HCT116 (cell line): ENCODE results near the gene GRIN2D. TPM values are rescaled to one million over a fixed set of nuclear protein-coding genes. Genes with fewer than 3 reads are reported as not detected.

Source experiments
- ATAC-seq: fragments of 200-7000 bp; cut with Tn5 transposase; 2 replicates; pipeline ENCODE4 v1.9.1; 2020; ENCODE audit warnings: mild to moderate bottlenecking, moderate library complexity
- BruUV-seq: library from RNA; stranded (reverse); fragments of 400-500 nt; replicated peaks from 2 replicates; lab custom pipeline; 2021; lab: Mats Ljungman, UMichigan
- CTCF ChIA-PET: fragments of 300-600 bp; sonication (Branson Sonifier 250); formaldehyde crosslinking; loops from one replicate; lab custom pipeline; 2021; ENCODE audit warnings: antibody characterized with exemption; lab: Charles Lee
- POLR2A ChIA-PET: fragments of 300-600, 350-600 bp; sonication (Branson Sonifier 250); formaldehyde crosslinking; loops from one replicate; lab custom pipeline; 2021; ENCODE audit warnings: antibody characterized with exemption; lab: Charles Lee
- RAD21 ChIA-PET, 2 experiments: fragments of 300-600 bp; sonication (Branson Sonifier 250); formaldehyde crosslinking; loops; one replicate each; lab custom pipeline; 2023; ENCODE audit warnings: low total read pairs in 2 of 2; ENCODE audit not compliant: uncharacterized antibody in 2 of 2, unreplicated experiment in 2 of 2, low non-redundant PET in 1 of 2; lab: Charles Lee
- DNase-seq: peaks from one replicate; pipeline ENCODE4 v3.0.0-alpha.2; 2010; ENCODE audit warnings: low read depth, low spot score
- H2AFZ ChIP-seq: fragments of 200-600 bp; shearing (Covaris generic), sonication (generic); 2 replicates; pipeline ENCODE4 v1.6.1; 2017; ENCODE audit warnings: low read depth, mixed run types, mixed read lengths, antibody characterized with exemption, low read length; ENCODE audit not compliant: poor library complexity, severe bottlenecking
- H3K27ac ChIP-seq: 2 replicates; pipeline ENCODE4 v1.5.1; 2012; ENCODE audit warnings: low read depth, low read length
- H3K27me3 ChIP-seq: fragments of 200-600 bp; sonication (generic); 2 replicates; pipeline ENCODE4 v1.6.1; 2016; ENCODE audit warnings: mixed run types, low read length, mixed read lengths; ENCODE audit not compliant: insufficient read depth
- H3K36me3 ChIP-seq, 2 experiments: fragments of 200-500 bp in 1 of 2; fragments of 200-600 bp in 1 of 2; sonication (Bioruptor generic) in 1 of 2; sonication (generic) in 1 of 2; 2 replicates each; pipeline versions ENCODE4 v1.5.1 to v1.6.1; 2014 to 2016; ENCODE audit warnings: low read length in 2 of 2, inconsistent platforms in 1 of 2, mixed read lengths in 1 of 2, mixed run types in 1 of 2; ENCODE audit not compliant: insufficient read depth in 2 of 2, control insufficient read depth in 1 of 2
- H3K4me1 ChIP-seq, 2 experiments: fragments of 200-600 bp in 1 of 2; sonication (generic) in 1 of 2; 2 replicates each; pipeline versions ENCODE4 v1.5.1 to v1.6.1; 2012 to 2017; ENCODE audit warnings: low read length in 2 of 2, inconsistent platforms in 1 of 2, mild to moderate bottlenecking in 1 of 2, mixed read lengths in 1 of 2, mixed run types in 1 of 2, moderate library complexity in 1 of 2; ENCODE audit not compliant: insufficient read depth in 2 of 2, control insufficient read depth in 1 of 2
- H3K4me2 ChIP-seq: fragments of 200-600 bp; sonication (generic); 2 replicates; pipeline ENCODE4 v1.6.1; 2017; ENCODE audit warnings: mixed run types, low read length, mixed read lengths
- H3K4me3 ChIP-seq, 2 experiments: fragments of 200-600 bp in 1 of 2; sonication (generic) in 1 of 2; replicated peaks in 1 of 2; 2 replicates each; pipeline ENCODE4 v1.5.1; 2011 to 2016; ENCODE audit warnings: low read length in 2 of 2, control low read depth in 1 of 2, low read depth in 1 of 2, mild to moderate bottlenecking in 1 of 2, mixed read lengths in 1 of 2, mixed run types in 1 of 2
- H3K79me2 ChIP-seq: fragments of 200-600 bp; sonication (generic); 2 replicates; pipeline ENCODE4 v1.6.1; 2017; ENCODE audit warnings: mild to moderate bottlenecking, mixed run types, low read length, moderate library complexity, mixed read lengths; ENCODE audit not compliant: insufficient read depth
- H3K9ac ChIP-seq: fragments of 200-600 bp; sonication (generic); 2 replicates; pipeline ENCODE4 v1.6.1; 2016; ENCODE audit warnings: low read length, mixed read lengths
- H3K9me2 ChIP-seq: fragments of 200-600 bp; sonication (generic), shearing (Covaris generic); 2 replicates; pipeline ENCODE4 v1.6.1; 2017; ENCODE audit warnings: mixed run types, mild to moderate bottlenecking, moderate library complexity; ENCODE audit not compliant: insufficient read depth
- H3K9me3 ChIP-seq, 2 experiments: fragments of 200-500 bp in 1 of 2; fragments of 200-600 bp in 1 of 2; sonication (Bioruptor generic) in 1 of 2; sonication (generic) in 1 of 2; 2 replicates each; pipeline ENCODE4 v1.6.1; 2014 to 2017; ENCODE audit warnings: low read length in 2 of 2, mixed read lengths in 2 of 2, inconsistent platforms in 1 of 2, low read depth in 1 of 2, mild to moderate bottlenecking in 1 of 2, mixed run types in 1 of 2, moderate library complexity in 1 of 2; ENCODE audit not compliant: control insufficient read depth in 1 of 2, insufficient read depth in 1 of 2
- H4K20me1 ChIP-seq: fragments of 200-600 bp; sonication (generic), shearing (Covaris generic); 2 replicates; pipeline ENCODE4 v1.6.1; 2017; ENCODE audit warnings: mixed run types, mild to moderate bottlenecking, moderate library complexity; ENCODE audit not compliant: insufficient read depth
- ATF3 ChIP-seq: IDR thresholded peaks from 2 replicates; pipeline ENCODE4 v1.6.1; 2012
- CBX3 ChIP-seq: IDR thresholded peaks from 2 replicates; pipeline ENCODE4 v1.6.1; 2012; ENCODE audit warnings: low read depth
- CEBPB ChIP-seq: IDR thresholded peaks from 2 replicates; pipeline ENCODE4 v1.6.1; 2012; ENCODE audit warnings: low read depth
- EGR1 ChIP-seq: IDR thresholded peaks from 2 replicates; pipeline ENCODE4 v1.6.1; 2012; ENCODE audit warnings: low read depth
- ELF1 ChIP-seq: IDR thresholded peaks from 2 replicates; pipeline ENCODE4 v1.6.1; 2012; ENCODE audit warnings: low read depth, borderline replicate concordance
- EZH2 ChIP-seq: fragments of 200-600 bp; sonication (generic); IDR thresholded peaks from 2 replicates; pipeline ENCODE4 v1.6.1; 2017; ENCODE audit warnings: antibody characterized with exemption, mixed run types
- EZH2phosphoT487 ChIP-seq: fragments of 200-600 bp; IDR thresholded peaks from 2 replicates; pipeline ENCODE4 v1.6.1; 2018; ENCODE audit warnings: antibody characterized with exemption, borderline replicate concordance
- JUND ChIP-seq: IDR thresholded peaks from 2 replicates; pipeline ENCODE4 v1.6.1; 2012
- MAX ChIP-seq: IDR thresholded peaks from 2 replicates; pipeline ENCODE4 v1.6.1; 2012
- POLR2A ChIP-seq: IDR thresholded peaks from 2 replicates; pipeline ENCODE4 v1.7.0; 2011; ENCODE audit warnings: borderline replicate concordance; ENCODE audit not compliant: insufficient read depth, insufficient read length; ENCODE audit errors: extremely low read depth
- RAD21 ChIP-seq: IDR thresholded peaks from 2 replicates; pipeline ENCODE4 v1.6.1; 2012; ENCODE audit warnings: low read depth, mild to moderate bottlenecking
- SIN3A ChIP-seq: IDR thresholded peaks from 2 replicates; pipeline ENCODE4 v1.6.1; 2012; ENCODE audit warnings: low read depth
- SP1 ChIP-seq: IDR thresholded peaks from 2 replicates; pipeline ENCODE4 v1.6.1; 2012; ENCODE audit warnings: low read depth
- TCF7L2 ChIP-seq: IDR thresholded peaks from 2 replicates; pipeline ENCODE4 v1.7.0; 2011; ENCODE audit warnings: borderline replicate concordance, inconsistent platforms; ENCODE audit not compliant: insufficient read depth, insufficient read length; ENCODE audit errors: extremely low read depth
- ZNF274 ChIP-seq: fragments of 200-500 bp; sonication (Bioruptor generic); IDR thresholded peaks from 2 replicates; pipeline ENCODE4 v1.6.1; 2014; ENCODE audit warnings: mild to moderate bottlenecking, low read depth, low read length, inconsistent platforms
- intact Hi-C: fragments of 100-400 bp; cut with micrococcal nuclease; formaldehyde crosslinking; loops from 2 replicates; pipeline ENCODE4 v1.10.0; 2022
- total RNA-seq: library from RNA; stranded (reverse); gene quantifications from one replicate; pipeline ENCODE4 v1.2.1, GENCODE V29; 2021; ENCODE audit not compliant: unreplicated experiment

Gene GRIN2D
- total RNA-seq, 1 experiment from 2014 or later = 26.2 TPM

GRCh38 chr19:48436586-48436985, 43.1 kb downstream of the GRIN2D start:
- ChIA-PET CTCF (interaction anchor here (1.3 kb wide), 1 partner anchor 9 kb away, joined by 4 read pairs; no protein-coding TSS in a partner anchor), RAD21 (no interaction called here), POLR2A (interaction anchor here (0.6 kb wide), 1 partner anchor 17 kb away, joined by 4 read pairs; no protein-coding TSS in a partner anchor)
- no peak overlapping the region for H3K9ac ChIP-seq
- BruUV-seq = no TSS peak
- no peaks in the 10 kb centered on the region for H3K4me1 ChIP-seq
- H3K4me2 ChIP-seq = no peak overlapping the region
- intact Hi-C loops = no loop called here
- no peak overlapping the region for H2AFZ ChIP-seq
- no peaks in the 10 kb centered on the region for H3K79me2 ChIP-seq
- peaks cover 3 to 8% of the 10 kb centered on the region in 2 experiments; a peak in 1 of 4 replicates for H3K36me3 ChIP-seq
- H3K4me3 ChIP-seq = no peak overlapping the region
- no peaks in the 10 kb centered on the region for H3K9me3 ChIP-seq
- no peaks in the 10 kb centered on the region for H3K27me3 ChIP-seq
- no peak overlapping the region for H3K27ac ChIP-seq
- no peak for ATAC-seq
- no peaks in the 10 kb centered on the region for H4K20me1 ChIP-seq
- no peaks in the 10 kb centered on the region for H3K9me2 ChIP-seq
- TF ChIP-seq JUND = no peak
- TF ChIP-seq RAD21 = no peak
- no peak for TF ChIP-seq CBX3
- TF ChIP-seq ATF3 = no peak
- TF ChIP-seq EGR1 = no peak
- no peak for TF ChIP-seq ELF1
- no peak for TF ChIP-seq CEBPB
- no peak for TF ChIP-seq ZNF274
- TF ChIP-seq TCF7L2 = no peak
- TF ChIP-seq EZH2phosphoT487 = no peak
- no peak for TF ChIP-seq POLR2A
- no peak for TF ChIP-seq EZH2
- TF ChIP-seq MAX = no peak
- no peak for TF ChIP-seq SIN3A
- no peak for TF ChIP-seq SP1
- DNase-seq = no peak
